Activated CD4-positive, alpha-beta T cell treated with anti-CD3 and anti-CD28 coated beads, Interleukin-2, amount 50 U/mL, for 4 hours (primary cell): ENCODE data around the gene BORCS5.
"Not testable (repeated sequence)": the region's sequence is repeated elsewhere in the genome, so short reads cannot be mapped to it uniquely, and the experiment has no call there.

ENCODE experiments used
- DNase-seq, 2 experiments: peaks; one replicate each; pipeline ENCODE4 v3.0.0-alpha.2; 2020

BORCS5 gene

DNA sequence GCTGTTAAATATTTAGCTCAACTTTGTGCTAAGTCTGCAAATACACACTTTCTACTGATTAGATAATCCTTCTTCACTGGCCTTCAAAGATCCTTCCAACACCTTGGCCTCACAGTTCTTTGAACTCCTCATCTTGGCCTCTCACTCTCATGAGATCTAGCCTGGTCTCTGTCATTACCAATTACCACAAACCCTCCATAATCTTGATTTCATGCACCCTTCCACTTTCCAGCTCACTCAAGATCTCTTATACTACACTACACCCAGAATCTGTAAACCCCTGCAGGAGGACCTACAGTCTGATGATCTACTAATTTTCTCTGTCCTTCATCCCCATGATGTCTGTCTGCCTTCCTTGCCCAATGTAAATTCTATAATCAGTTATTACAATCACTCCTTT is 134.7 kb downstream of the BORCS5 start:
- DNase-seq, result no peak

- no peak for DNase-seq
These were observed 135.7 kb downstream of the BORCS5 start for GRCh38 chr12:12492547-12492946.

- DNase-seq, result no peak
These were observed 138.7 kb downstream of the BORCS5 start for GRCh38 chr12:12495536-12495935.

- DNase-seq, result no peak
These were observed 141.3 kb downstream of the BORCS5 start for GRCh38 chr12:12498210-12498609.

- DNase-seq, result no peak
These were observed 143.2 kb downstream of the BORCS5 start for GRCh38 chr12:12499909-12500604.

GRCh38 chr12:12501121-12501520 is 144.2 kb downstream of the BORCS5 start:
- no peak for DNase-seq

DNA sequence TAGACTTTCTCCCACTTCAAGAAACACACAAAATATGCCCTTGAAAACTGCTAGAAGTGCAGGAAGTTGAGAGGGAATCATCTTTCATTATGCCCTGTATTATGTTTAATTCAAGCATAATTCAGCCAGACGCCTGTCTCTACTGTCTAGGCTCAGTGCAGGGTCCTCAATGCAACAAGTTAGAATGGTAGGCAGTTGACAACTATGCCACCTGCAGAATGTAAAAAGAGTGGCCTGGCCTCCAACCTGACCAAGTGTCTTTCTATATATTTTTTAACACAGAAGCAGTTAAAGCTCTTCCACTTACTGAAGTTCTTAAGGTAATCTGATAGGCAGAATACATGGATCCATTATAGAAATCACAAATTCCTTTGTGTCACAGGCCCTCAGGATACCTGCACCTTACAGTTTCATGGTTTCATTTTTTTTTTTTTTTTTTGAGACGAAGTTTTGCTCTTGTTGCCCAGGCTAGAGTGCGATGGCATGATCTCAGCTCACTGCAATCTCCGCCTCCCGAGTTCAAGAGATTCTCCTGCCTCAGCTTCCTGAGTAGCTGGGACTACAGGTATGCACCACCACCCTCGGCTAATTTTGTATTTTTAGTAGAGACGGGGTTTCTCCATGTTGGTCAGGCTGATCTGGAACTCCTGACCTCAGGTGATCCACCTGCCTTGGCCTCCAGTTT is 145.4 kb downstream of the BORCS5 start:
- not testable (repeated sequence) for DNase-seq

DNA sequence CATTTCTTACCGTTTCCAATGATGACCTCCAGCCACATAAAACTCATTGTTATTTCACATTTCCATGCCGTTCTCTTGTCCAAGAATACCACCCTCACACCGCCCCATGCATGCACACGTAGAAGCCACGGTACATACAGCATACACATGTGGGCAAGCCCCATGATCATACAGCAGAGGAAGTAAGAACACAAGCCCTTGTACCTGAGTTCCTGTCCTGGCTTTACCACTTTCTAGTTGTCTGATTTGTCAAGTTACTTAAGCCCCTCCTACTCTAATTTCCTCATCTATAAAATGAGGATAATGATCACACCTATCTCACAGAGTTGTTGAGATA is 145.9 kb downstream of the BORCS5 start:
- no peak for DNase-seq

GRCh38 chr12:12503384-12504078 is 146.7 kb downstream of the BORCS5 start:
- DNase-seq, result peak in 1 of 2 experiments; percentile 27

GRCh38 chr12:12505544-12506495 is 148.9 kb downstream of the BORCS5 start:
- DNase-seq, result no peak

GRCh38 chr12:12506496-12506890 is 149.6 kb downstream of the BORCS5 start:
- no peak for DNase-seq

GRCh38 chr12:12507121-12507520 is 150.2 kb downstream of the BORCS5 start:
- DNase-seq, result no peak

GRCh38 chr12:12508612-12509011 is 151.7 kb downstream of the BORCS5 start:
- no peak for DNase-seq

DNA sequence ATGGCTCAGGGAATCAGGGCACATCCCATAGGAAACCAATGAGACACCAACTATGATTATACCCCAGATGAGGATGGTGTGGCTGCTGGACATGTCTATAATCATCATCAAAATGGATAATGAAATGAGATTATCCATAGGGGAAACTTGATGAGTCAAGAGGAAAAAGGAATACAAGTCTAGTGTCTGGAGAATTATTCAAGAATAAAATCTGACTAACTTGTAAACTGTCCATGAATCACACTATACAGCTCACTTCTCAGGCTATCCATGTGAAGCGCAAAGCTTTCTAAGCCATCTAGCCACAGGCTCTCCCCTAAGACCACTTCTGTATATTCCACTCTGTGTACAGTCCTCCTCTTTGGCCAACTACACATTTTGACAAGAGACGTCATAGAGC is 153.3 kb downstream of the BORCS5 start:
- no peak for DNase-seq

DNA sequence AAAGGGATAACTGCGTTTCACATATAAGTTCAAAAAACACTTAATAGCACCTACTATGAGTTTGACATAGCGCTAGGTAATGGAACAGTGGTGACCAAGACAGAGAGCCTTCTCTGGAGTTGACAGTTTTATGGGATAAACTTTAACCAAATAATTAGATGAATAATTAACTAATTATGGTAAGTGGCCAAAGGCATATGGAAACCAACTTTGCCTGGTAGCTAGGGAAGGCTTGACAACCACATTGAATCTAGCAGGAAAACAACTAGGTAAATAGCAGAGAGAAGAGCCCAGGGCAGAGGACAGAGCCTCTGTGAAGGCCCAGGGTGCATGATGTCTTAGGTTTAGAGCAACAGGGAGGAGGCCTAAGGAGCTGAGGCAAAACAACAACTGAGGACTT is 153.7 kb downstream of the BORCS5 start:
- no peak for DNase-seq

DNA sequence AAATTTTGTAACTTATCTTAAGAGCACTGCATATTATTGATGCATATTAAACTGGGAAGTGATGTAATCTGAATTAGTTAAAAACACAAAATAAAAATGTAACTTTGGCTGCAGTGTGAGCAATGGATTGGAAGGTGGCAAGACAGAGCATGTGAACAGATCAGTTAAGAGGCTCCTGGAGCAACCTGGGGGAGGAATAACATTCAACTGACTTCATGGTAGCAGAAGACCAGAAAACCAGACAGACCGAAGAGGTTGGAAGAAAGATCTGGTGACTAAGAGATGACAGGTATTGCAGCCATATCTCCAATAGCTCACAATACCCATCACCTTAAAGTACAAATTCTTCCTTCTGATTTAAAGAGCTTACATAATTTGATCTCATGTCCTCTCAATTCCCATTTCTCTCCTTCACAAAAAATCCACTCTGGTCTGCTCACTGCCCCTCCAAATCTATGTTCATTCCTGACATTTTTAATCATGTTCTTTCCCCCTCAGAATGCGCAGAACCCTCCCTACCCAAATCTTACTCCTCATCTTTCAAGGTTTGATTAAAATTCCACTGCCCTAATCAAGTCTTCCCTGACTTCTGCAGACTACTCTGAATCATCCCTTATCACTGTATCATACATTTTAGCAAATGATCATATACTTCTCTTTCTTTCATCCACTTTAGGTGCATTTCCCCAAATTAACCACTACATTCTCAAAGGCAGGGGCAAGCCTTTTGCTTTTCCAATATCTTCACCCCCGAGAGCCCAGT is 154.3 kb downstream of the BORCS5 start:
- no peak for DNase-seq

GRCh38 chr12:12511895-12512711 is 155.2 kb downstream of the BORCS5 start:
- no peak for DNase-seq

DNA sequence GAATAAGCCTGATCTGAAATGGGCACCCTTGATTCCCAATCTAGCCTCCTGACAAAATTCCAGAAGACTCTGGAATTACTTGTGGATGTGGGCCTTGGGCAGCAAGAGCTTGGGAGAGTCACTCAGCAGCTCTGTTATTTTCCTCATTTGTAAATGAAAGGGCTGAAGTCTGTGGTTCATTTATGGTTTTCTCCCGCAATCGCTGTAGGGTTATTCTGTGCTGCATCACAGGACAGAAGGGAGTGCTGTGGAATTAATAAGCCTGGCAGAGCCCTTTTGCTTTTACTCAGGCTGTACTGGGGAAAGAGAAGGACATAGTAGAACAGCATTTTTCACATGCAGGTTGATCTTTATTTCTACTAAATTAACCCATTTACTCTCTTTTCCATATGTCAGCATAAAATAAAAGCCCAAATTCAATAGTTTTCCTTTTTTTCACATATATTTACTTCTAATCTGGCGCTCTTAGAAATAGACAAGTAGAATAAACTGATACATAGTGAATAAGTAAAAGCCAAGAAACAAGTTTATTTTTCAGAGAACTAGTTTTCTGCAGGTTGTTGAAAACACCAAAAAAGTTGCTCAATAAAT is 156.6 kb downstream of the BORCS5 start:
- DNase-seq, result no peak

DNA sequence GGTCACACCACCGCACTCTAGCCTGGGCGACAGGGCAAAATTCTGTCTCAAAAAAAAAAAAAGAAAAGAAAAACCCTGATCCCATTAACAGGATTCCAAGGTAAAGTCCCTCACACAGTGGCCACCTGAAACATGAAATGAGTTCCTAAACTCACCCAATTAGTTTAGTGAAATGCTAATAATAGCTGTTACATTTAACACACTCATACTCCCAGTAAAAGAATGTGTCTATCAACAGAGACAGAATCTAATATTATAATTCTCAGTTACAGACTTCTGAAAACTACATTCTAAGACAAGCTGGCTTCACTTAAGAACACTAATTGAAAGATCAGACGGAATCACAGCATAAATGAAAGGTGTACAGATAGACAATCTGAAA is 161.6 kb downstream of the BORCS5 start:
- no peak for DNase-seq

DNA sequence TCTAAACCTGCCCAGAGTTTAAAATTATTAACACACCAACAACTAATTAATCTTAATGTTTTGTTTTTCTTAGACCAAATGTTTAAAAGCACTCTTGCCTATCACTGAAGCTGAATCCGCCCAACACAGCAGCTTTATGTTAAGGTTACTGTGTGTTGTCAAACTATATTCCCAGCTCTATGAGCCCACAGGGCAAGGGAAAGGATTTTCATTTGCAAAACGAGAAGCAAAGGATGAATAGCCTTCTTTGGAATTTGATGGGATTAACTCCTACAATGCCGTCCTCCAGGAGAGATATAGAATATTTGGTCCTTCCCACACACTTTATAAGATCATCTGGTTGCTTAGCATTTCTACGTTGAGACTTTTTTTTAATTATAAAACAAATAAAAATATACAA is 162.0 kb downstream of the BORCS5 start:
- no peak for DNase-seq
